LNCaP clone FGC (cell line): Measurements from ENCODE around the gene SGCA.

Source experiments
- DNase-seq: peaks from one replicate; pipeline ENCODE4 v3.0.0-alpha.2; 2011; ENCODE audit warnings: low read depth
- H3K4me3 ChIP-seq: 2 replicates; pipeline ENCODE4 v1.5.1; 2011; ENCODE audit warnings: mild to moderate bottlenecking, low read depth, low read length, control low read depth
- CTCF ChIP-seq: IDR thresholded peaks from 2 replicates; pipeline ENCODE4 v1.5.1; 2012; ENCODE audit warnings: mild to moderate bottlenecking; ENCODE audit not compliant: control insufficient read depth, insufficient read depth; ENCODE audit errors: extremely low read depth

Gene SGCA

GRCh38 chr17:50213026-50214022 lies 47.5 kb downstream of the SGCA start:
- H3K4me3 ChIP-seq: no peak overlapping the region
- DNase-seq: no peak
- no peak for TF ChIP-seq CTCF

- DNase-seq: no peak
- no peak for TF ChIP-seq CTCF
- no peak overlapping the region for H3K4me3 ChIP-seq
Measured at GRCh38 chr17:50214976-50215760, 49.4 kb downstream of the SGCA start.

- TF ChIP-seq CTCF: no peak
- DNase-seq: no peak
- H3K4me3 ChIP-seq: no peak overlapping the region
Measured at GRCh38 chr17:50217591-50217990, 51.8 kb downstream of the SGCA start.

GRCh38 chr17:50218071-50218759 lies 52.4 kb downstream of the SGCA start:
- H3K4me3 ChIP-seq: no peak overlapping the region
- TF ChIP-seq CTCF: no peak
- no peak for DNase-seq

- no peak for TF ChIP-seq CTCF
- no peak for DNase-seq
- no peak overlapping the region for H3K4me3 ChIP-seq
Measured at GRCh38 chr17:50218771-50219315, 53.0 kb downstream of the SGCA start.

- H3K4me3 ChIP-seq: no peak overlapping the region
- no peak for TF ChIP-seq CTCF
- no peak for DNase-seq
Measured at GRCh38 chr17:50219342-50219741, 53.5 kb downstream of the SGCA start.
